ENCODE measurements around the gene CCDC148. TPM values are rescaled to one million over a fixed set of nuclear protein-coding genes. Genes with fewer than 3 reads are reported as not detected.

CCDC148 gene
- total RNA-seq, 1 donor from 2014 or later = 1.2 TPM

DNA sequence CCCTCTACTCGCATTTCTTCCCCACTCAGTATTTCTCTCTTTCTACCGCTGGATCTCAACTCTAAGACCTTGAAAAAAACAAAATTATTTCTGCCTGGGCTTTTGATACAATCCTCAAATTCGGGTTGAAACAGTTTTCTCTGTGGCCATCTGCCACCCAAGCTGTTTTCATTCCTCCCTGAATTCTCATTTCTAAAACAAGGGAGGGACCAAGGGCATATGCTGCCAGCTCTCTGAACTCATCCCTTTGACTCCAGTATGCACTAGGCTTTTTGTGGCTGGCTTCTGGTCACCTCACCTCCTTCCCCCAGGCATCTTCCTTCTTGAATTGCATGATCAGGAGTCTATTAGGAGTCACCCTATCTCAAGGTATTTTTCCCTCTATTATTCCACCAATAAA, 49.5 kb downstream of the CCDC148 start:
- H3K4me1 ChIP-seq = no peaks in the 10 kb centered on the region
- ATAC-seq (no peak), DNase-seq (no peak)
- intact Hi-C loops (cut with DNase I) = no loop called here
- TF ChIP-seq, protein P1, sequence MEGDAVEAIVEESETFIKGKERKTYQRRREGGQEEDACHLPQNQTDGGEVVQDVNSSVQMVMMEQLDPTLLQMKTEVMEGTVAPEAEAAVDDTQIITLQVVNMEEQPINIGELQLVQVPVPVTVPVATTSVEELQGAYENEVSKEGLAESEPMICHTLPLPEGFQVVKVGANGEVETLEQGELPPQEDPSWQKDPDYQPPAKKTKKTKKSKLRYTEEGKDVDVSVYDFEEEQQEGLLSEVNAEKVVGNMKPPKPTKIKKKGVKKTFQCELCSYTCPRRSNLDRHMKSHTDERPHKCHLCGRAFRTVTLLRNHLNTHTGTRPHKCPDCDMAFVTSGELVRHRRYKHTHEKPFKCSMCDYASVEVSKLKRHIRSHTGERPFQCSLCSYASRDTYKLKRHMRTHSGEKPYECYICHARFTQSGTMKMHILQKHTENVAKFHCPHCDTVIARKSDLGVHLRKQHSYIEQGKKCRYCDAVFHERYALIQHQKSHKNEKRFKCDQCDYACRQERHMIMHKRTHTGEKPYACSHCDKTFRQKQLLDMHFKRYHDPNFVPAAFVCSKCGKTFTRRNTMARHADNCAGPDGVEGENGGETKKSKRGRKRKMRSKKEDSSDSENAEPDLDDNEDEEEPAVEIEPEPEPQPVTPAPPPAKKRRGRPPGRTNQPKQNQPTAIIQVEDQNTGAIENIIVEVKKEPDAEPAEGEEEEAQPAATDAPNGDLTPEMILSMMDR (IDR thresholded peaks at IDR 0.05) = no peak
- H3K27ac ChIP-seq = no peak overlapping the region
- H3K9me3 ChIP-seq = peaks cover 7% of the 10 kb centered on the region
- no peaks in the 10 kb centered on the region for H3K27me3 ChIP-seq
- H3K36me3 ChIP-seq = no peaks in the 10 kb centered on the region
- no peak overlapping the region for H3K4me3 ChIP-seq

DNA sequence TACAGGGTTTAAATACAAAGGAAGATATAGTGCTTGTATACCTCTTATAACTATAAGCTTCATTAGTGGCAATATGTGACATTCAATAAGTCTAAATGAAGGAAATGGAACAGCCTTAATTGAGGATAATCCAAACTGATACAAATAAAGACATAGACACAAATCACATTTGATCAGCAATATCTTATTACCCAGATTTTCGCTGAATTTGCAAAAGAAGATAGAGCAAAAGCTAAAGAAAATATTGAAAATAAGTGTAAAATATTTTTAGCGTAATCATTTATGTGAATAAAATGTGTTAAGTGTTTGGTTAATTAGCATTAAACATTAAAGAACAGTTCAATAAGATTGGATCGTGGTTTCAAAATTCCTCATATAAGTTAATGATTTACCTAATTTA, 51.2 kb downstream of the CCDC148 start:
- H3K36me3 ChIP-seq = no peaks in the 10 kb centered on the region
- no peaks in the 10 kb centered on the region for H3K27me3 ChIP-seq
- no peaks in the 10 kb centered on the region for H3K4me1 ChIP-seq
- DNase-seq = no peak
- no peak for ATAC-seq
- no peak overlapping the region for H3K27ac ChIP-seq
- H3K9me3 ChIP-seq = peaks cover 7% of the 10 kb centered on the region
- intact Hi-C loops (cut with DNase I) = no loop called here
- TF ChIP-seq, protein P1 (IDR thresholded peaks at IDR 0.05) = no peak
- H3K4me3 ChIP-seq = no peak overlapping the region

DNA sequence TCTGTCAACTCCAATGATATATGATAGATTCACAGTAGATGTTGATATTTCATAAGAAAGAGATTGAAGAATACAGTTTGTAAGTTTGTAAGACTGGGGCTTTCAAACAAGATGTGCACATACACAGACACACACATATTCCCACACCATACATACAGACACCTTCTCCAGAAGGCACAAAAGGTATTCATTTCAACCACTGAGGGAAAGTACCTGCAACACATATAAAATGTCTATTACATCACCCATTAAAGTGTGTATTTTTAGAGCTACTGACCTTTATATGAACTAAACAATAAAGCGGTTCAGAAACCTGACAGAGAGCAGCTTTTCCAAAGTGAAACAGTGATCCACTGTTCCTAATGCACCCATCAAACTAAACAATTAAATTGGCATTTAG, 53.3 kb downstream of the CCDC148 start:
- TF ChIP-seq, protein P1 (IDR thresholded peaks at IDR 0.05) = no peak
- no peaks in the 10 kb centered on the region for H3K4me1 ChIP-seq
- H3K36me3 ChIP-seq = no peaks in the 10 kb centered on the region
- DNase-seq = no peak
- no peak overlapping the region for H3K27ac ChIP-seq
- no peak overlapping the region for H3K4me3 ChIP-seq
- ATAC-seq = no peak
- no peaks in the 10 kb centered on the region for H3K27me3 ChIP-seq
- intact Hi-C loops (cut with DNase I) = no loop called here
- H3K9me3 ChIP-seq = no peaks in the 10 kb centered on the region

DNA sequence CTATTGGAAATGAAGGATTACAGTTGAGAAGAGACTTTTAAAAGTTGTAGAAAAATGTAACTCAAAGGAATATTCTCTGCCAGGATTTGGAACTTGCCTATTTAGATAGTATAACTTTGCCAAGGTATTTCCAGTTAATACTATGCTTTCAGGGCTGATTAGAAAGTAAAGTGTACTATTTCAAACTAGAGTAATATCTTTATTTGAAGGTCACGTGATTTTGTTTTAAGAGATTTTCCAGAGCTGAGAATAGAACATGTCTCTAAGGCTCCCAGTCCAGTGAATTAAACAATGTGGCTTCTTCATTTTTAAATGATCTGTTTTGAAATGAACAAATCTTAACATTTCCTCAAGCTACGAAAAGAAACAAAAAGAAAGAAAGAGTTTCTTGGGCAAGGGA, 53.9 kb downstream of the CCDC148 start:
- Histone ChIP-seq H3K27me3 (no peaks in the 10 kb centered on the region), H3K4me1 (no peaks in the 10 kb centered on the region), H3K4me3 (no peak overlapping the region), H3K9me3 (no peaks in the 10 kb centered on the region), H3K27ac (no peak overlapping the region), H3K36me3 (no peaks in the 10 kb centered on the region)
- intact Hi-C loops (cut with DNase I) = no loop called here
- ATAC-seq = no peak
- TF ChIP-seq, protein P1 (IDR thresholded peaks at IDR 0.05) = no peak
- DNase-seq = no peak

DNA sequence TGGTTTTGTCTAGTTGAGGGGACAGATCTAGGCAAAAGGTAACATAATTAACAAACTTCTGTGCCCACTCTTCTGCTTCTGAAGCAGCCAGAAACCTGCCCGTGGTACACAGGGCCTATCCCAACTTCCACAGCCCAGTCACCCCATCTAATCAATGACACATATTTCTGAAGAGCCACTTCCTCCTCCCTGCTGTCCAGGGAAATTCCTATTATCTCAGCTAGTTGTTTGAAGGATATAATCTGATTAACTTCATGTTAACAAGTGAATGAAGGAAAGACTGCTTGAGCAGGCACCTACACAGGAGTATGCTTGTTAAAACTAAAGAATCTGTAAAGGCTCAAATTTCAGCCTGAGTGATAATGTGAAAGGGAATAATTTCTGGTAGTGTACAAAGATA, 61.4 kb downstream of the CCDC148 start:
- no peaks in the 10 kb centered on the region for H3K36me3 ChIP-seq
- TF ChIP-seq, protein P1 (IDR thresholded peaks at IDR 0.05) = no peak
- DNase-seq (no peak), ATAC-seq (no peak)
- no peaks in the 10 kb centered on the region for H3K4me1 ChIP-seq
- no peak overlapping the region for H3K27ac ChIP-seq
- H3K9me3 ChIP-seq = no peaks in the 10 kb centered on the region
- no peaks in the 10 kb centered on the region for H3K27me3 ChIP-seq
- H3K4me3 ChIP-seq = no peak overlapping the region
- intact Hi-C loops (cut with DNase I) = no loop called here

DNA sequence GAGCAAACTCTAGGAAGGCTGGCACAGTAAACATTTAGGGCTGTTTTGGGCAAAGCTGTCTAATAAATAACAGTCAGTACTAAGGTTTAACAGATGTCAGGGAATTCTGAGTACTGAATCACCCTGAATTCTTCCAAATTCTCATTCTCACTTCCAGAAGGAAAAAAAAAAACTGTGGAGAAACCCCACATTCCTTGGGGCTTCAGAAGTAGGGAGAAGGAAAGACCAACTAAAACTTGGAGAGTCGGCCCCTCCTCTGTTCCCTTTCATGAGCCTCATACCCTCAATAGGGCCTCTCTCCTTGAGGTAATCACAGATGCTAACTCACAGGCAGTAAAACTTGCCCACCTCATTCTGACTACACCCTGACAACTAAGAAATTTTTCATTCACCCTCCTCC, 62.1 kb downstream of the CCDC148 start:
- intact Hi-C loops (cut with DNase I) = no loop called here
- no peaks in the 10 kb centered on the region for H3K9me3 ChIP-seq
- DNase-seq (no peak), ATAC-seq (no peak)
- TF ChIP-seq, protein P1 (IDR thresholded peaks at IDR 0.05) = no peak
- H3K36me3 ChIP-seq = no peaks in the 10 kb centered on the region
- no peaks in the 10 kb centered on the region for H3K27me3 ChIP-seq
- no peak overlapping the region for H3K27ac ChIP-seq
- H3K4me1 ChIP-seq = no peaks in the 10 kb centered on the region
- no peak overlapping the region for H3K4me3 ChIP-seq
